GM06990 (cell line): Measurements from ENCODE around the gene PRR5L.

Experiments
- DNase-seq: peaks from one replicate; pipeline ENCODE4 v3.0.0-alpha.2; 2011; ENCODE audit not compliant: insufficient read length; ENCODE audit errors: extremely low read depth
- H3K27me3 ChIP-seq: replicated peaks from 2 replicates; pipeline ENCODE4 v1.6.0; 2011; ENCODE audit warnings: low read length; ENCODE audit not compliant: control insufficient read depth, insufficient read depth
- H3K36me3 ChIP-seq: 2 replicates; pipeline ENCODE4 v1.5.1; 2011; ENCODE audit warnings: low read length; ENCODE audit not compliant: control insufficient read depth, insufficient read depth
- H3K4me3 ChIP-seq: replicated peaks from 2 replicates; pipeline ENCODE4 v1.5.1; 2011; ENCODE audit warnings: low read depth, mild to moderate bottlenecking, control low read depth, low read length
- CTCF ChIP-seq: IDR thresholded peaks from 2 replicates; pipeline ENCODE4 v1.5.1; 2011; ENCODE audit warnings: low read length, control low read depth, mild to moderate bottlenecking, inconsistent platforms; ENCODE audit not compliant: insufficient read depth, poor library complexity, severe bottlenecking

The PRR5L gene

GRCh38 chr11:36352922-36353321 lies 56.8 kb downstream of the PRR5L start:
- H3K27me3 ChIP-seq: no peaks in the 10 kb centered on the region
- H3K4me3 ChIP-seq: no peak overlapping the region
- TF ChIP-seq CTCF: no peak
- no peaks in the 10 kb centered on the region for H3K36me3 ChIP-seq
- no peak for DNase-seq

GRCh38 chr11:36354221-36355003 lies 58.3 kb downstream of the PRR5L start:
- no peaks in the 10 kb centered on the region for H3K27me3 ChIP-seq
- peak; percentile 53 for DNase-seq
- no peak overlapping the region for H3K4me3 ChIP-seq
- no peaks in the 10 kb centered on the region for H3K36me3 ChIP-seq
- no peak for TF ChIP-seq CTCF

GRCh38 chr11:36356201-36356600 lies 60.1 kb downstream of the PRR5L start:
- H3K4me3 ChIP-seq: no peak overlapping the region
- H3K27me3 ChIP-seq: no peaks in the 10 kb centered on the region
- H3K36me3 ChIP-seq: no peaks in the 10 kb centered on the region
- TF ChIP-seq CTCF: no peak
- DNase-seq: no peak

- Histone ChIP-seq H3K36me3 (no peaks in the 10 kb centered on the region), H3K27me3 (no peaks in the 10 kb centered on the region), H3K4me3 (no peak overlapping the region)
- no peak for TF ChIP-seq CTCF
- DNase-seq: no peak
Measured at GRCh38 chr11:36357831-36358230, 61.7 kb downstream of the PRR5L start.

GRCh38 chr11:36358436-36358835 lies 62.3 kb downstream of the PRR5L start:
- Histone ChIP-seq H3K36me3 (no peaks in the 10 kb centered on the region), H3K27me3 (no peaks in the 10 kb centered on the region), H3K4me3 (no peak overlapping the region)
- TF ChIP-seq CTCF: no peak
- DNase-seq: no peak
